ENCODE data around the gene IL16. TPM values are rescaled to one million over a fixed set of nuclear protein-coding genes. Genes with fewer than 3 reads are reported as not detected.

IL16 gene
- total RNA-seq, 4 donors from 2014 or later, result 13.5 to 34.9 (median 19.8) TPM

GRCh38 chr15:81321667-81322066 is 125.0 kb downstream of the IL16 start:
- Histone ChIP-seq H3K27ac (replicated peaks in 1 of 4) (no peak overlapping the region), H3K36me3 (peaks cover 9 to 38% (median 28%) of the 10 kb centered on the region in 4 donors), H3K9me3 (no peaks in the 10 kb centered on the region), H3K27me3 (no peaks in the 10 kb centered on the region), H3K4me1 (peaks cover 14 to 22% (median 21%) of the 10 kb centered on the region in 4 donors), H3K4me3 (no peak overlapping the region)
- TF ChIP-seq CTCF (IDR thresholded peaks at IDR 0.05) (no peak), POLR2A (IDR thresholded peaks at IDR 0.05; ENCODE audit: low read depth) (no peak)
- no peak for DNase-seq (ENCODE audit: extremely low spot score)
- 90% methylated on average over 1 of the region's 1 CpG for WGBS
- intact Hi-C loops (cut with DNase I), result loop anchor here (10.0 kb wide), 1 partner anchor 327 kb away; no protein-coding TSS in a partner anchor

- no peaks in the 10 kb centered on the region for H3K27me3 ChIP-seq
- WGBS, result 84% methylated on average over 6 of the region's 6 CpGs
- peaks cover 7 to 27% (median 23%) of the 10 kb centered on the region in 4 donors for H3K36me3 ChIP-seq
- intact Hi-C loops (cut with DNase I), result loop anchor here (10.0 kb wide), 1 partner anchor 328 kb away; no protein-coding TSS in a partner anchor
- H3K27ac ChIP-seq (replicated peaks in 1 of 4), result no peak overlapping the region
- TF ChIP-seq CTCF (IDR thresholded peaks at IDR 0.05), result no peak
- no peak for TF ChIP-seq POLR2AphosphoS5 (IDR thresholded peaks at IDR 0.05)
- no peak for TF ChIP-seq EP300 (IDR thresholded peaks at IDR 0.05)
- no peak for TF ChIP-seq POLR2A (IDR thresholded peaks at IDR 0.05; ENCODE audit: low read depth)
- no peaks in the 10 kb centered on the region for H3K9me3 ChIP-seq
- no peak for DNase-seq (ENCODE audit: extremely low spot score)
- H3K4me3 ChIP-seq, result peak overlapping the region in 2 of 4 donors; percentile 74 to 87
- peaks cover 14 to 22% (median 21%) of the 10 kb centered on the region in 4 donors for H3K4me1 ChIP-seq
These were observed 126.1 kb downstream of the IL16 start for GRCh38 chr15:81322676-81323253.

- Histone ChIP-seq H3K27me3 (no peaks in the 10 kb centered on the region), H3K36me3 (peaks cover 0 to 19% (median 16%) of the 10 kb centered on the region in 4 donors), H3K4me1 (peaks cover 14 to 22% (median 21%) of the 10 kb centered on the region in 4 donors), H3K4me3 (peak overlapping the region; percentile 70 to 87 (median 76)), H3K27ac (replicated peaks in 1 of 4) (peak overlapping the region; percentile 72 to 81 (median 77)), H3K9me3 (no peaks in the 10 kb centered on the region)
- intact Hi-C loops (cut with DNase I), result loop anchor here (10.0 kb wide), 1 partner anchor 329 kb away; no protein-coding TSS in a partner anchor
- no peak for TF ChIP-seq POLR2A (IDR thresholded peaks at IDR 0.05; ENCODE audit: low read depth)
- TF ChIP-seq EP300 (IDR thresholded peaks at IDR 0.05), result no peak
- TF ChIP-seq CTCF (IDR thresholded peaks at IDR 0.05), result no peak
- no peak for TF ChIP-seq POLR2AphosphoS5 (IDR thresholded peaks at IDR 0.05)
- no peak for DNase-seq (ENCODE audit: extremely low spot score)
- 14% methylated on average over 4 of the region's 4 CpGs for WGBS
These were observed 126.9 kb downstream of the IL16 start for GRCh38 chr15:81323559-81323943.

- Histone ChIP-seq H3K27ac (replicated peaks in 1 of 4) (peak within 1 kb of the TSS; percentile 72 to 81 (median 77)), H3K4me3 (peak within 1 kb of the TSS; percentile 70 to 87 (median 76)), H3K4me1 (peaks cover 14 to 22% (median 21%) of the 10 kb centered on the region in 4 donors), H3K27me3 (no peaks in the 10 kb centered on the region), H3K36me3 (peaks cover 0 to 13% (median 11%) of the 10 kb centered on the region in 4 donors), H3K9me3 (no peaks in the 10 kb centered on the region)
- intact Hi-C loops (cut with DNase I), result loop anchor here (10.0 kb wide), 1 partner anchor 329 kb away; no protein-coding TSS in a partner anchor
- DNase-seq (ENCODE audit: extremely low spot score), result peak; percentile 99
- TF ChIP-seq EP300 (IDR thresholded peaks at IDR 0.05) (no peak), POLR2A (IDR thresholded peaks at IDR 0.05; ENCODE audit: low read depth) (peak; percentile 22), POLR2AphosphoS5 (IDR thresholded peaks at IDR 0.05) (peak; percentile 72 to 84)
- 3% methylated on average over 22 of the region's 67 CpGs for WGBS
These were observed 127.5 kb downstream of the IL16 start, which contains the start of gene STARD5 for GRCh38 chr15:81323944-81324881. TSS of gene STARD5 (minus strand) at chr15:81324141. CDS start at chr15:81324099, 42 bp downstream.
